Right kidney (tissue), 9 donors: Measurements from ENCODE around the gene KDM3A.

ENCODE experiments used
- DNase-seq: peaks from one replicate; pipeline ENCODE4 v3.0.0-alpha.2; 2016
- long read RNA-seq, 8 donors: transcript quantifications; one replicate each; lab custom pipeline, GENCODE V29; 2026

The KDM3A gene, protein sequence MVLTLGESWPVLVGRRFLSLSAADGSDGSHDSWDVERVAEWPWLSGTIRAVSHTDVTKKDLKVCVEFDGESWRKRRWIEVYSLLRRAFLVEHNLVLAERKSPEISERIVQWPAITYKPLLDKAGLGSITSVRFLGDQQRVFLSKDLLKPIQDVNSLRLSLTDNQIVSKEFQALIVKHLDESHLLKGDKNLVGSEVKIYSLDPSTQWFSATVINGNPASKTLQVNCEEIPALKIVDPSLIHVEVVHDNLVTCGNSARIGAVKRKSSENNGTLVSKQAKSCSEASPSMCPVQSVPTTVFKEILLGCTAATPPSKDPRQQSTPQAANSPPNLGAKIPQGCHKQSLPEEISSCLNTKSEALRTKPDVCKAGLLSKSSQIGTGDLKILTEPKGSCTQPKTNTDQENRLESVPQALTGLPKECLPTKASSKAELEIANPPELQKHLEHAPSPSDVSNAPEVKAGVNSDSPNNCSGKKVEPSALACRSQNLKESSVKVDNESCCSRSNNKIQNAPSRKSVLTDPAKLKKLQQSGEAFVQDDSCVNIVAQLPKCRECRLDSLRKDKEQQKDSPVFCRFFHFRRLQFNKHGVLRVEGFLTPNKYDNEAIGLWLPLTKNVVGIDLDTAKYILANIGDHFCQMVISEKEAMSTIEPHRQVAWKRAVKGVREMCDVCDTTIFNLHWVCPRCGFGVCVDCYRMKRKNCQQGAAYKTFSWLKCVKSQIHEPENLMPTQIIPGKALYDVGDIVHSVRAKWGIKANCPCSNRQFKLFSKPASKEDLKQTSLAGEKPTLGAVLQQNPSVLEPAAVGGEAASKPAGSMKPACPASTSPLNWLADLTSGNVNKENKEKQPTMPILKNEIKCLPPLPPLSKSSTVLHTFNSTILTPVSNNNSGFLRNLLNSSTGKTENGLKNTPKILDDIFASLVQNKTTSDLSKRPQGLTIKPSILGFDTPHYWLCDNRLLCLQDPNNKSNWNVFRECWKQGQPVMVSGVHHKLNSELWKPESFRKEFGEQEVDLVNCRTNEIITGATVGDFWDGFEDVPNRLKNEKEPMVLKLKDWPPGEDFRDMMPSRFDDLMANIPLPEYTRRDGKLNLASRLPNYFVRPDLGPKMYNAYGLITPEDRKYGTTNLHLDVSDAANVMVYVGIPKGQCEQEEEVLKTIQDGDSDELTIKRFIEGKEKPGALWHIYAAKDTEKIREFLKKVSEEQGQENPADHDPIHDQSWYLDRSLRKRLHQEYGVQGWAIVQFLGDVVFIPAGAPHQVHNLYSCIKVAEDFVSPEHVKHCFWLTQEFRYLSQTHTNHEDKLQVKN (N-terminal part only)
- long read RNA-seq, donor 1, full-length matches to known transcripts: 4 of 9 reads
- long read RNA-seq, donor 1, partial matches to known transcripts: 5 of 9 reads
- long read RNA-seq, donor 1, other reads (novel, unspliced or antisense): 0 of 9 reads
- long read RNA-seq, donor 2, full-length matches to known transcripts: 1 of 1 reads
- long read RNA-seq, donor 2, partial matches to known transcripts: 0 of 1 reads
- long read RNA-seq, donor 2, other reads (novel, unspliced or antisense): 0 of 1 reads
- long read RNA-seq, donor 3, full-length matches to known transcripts: 2 of 8 reads
- long read RNA-seq, donor 3, partial matches to known transcripts: 6 of 8 reads
- long read RNA-seq, donor 3, other reads (novel, unspliced or antisense): 0 of 8 reads
- long read RNA-seq, donor 4, full-length matches to known transcripts: 2 of 107 reads
- long read RNA-seq, donor 4, partial matches to known transcripts: 92 of 107 reads
- long read RNA-seq, donor 4, other reads (novel, unspliced or antisense): 13 of 107 reads
- long read RNA-seq, donor 5, full-length matches to known transcripts: 4 of 10 reads
- long read RNA-seq, donor 5, partial matches to known transcripts: 6 of 10 reads
- long read RNA-seq, donor 5, other reads (novel, unspliced or antisense): 0 of 10 reads
- long read RNA-seq, donor 6, full-length matches to known transcripts: 4 of 10 reads
- long read RNA-seq, donor 6, partial matches to known transcripts: 6 of 10 reads
- long read RNA-seq, donor 6, other reads (novel, unspliced or antisense): 0 of 10 reads
- long read RNA-seq, donor 7, partial matches to known transcripts: 11 of 11 reads
- long read RNA-seq, donor 7, other reads (novel, unspliced or antisense): 0 of 11 reads
- long read RNA-seq, donor 8, full-length matches to known transcripts: 4 of 14 reads
- long read RNA-seq, donor 8, partial matches to known transcripts: 10 of 14 reads
- long read RNA-seq, donor 8, other reads (novel, unspliced or antisense): 0 of 14 reads

- DNase-seq: peak; percentile 99
Observed at GRCh38 chr2:86440631-86441391, at the start of gene KDM3A. Gene KDM3A (plus strand): TSS chr2:86441371. CDS start chr2:86442048, 677 bp downstream.

DNA sequence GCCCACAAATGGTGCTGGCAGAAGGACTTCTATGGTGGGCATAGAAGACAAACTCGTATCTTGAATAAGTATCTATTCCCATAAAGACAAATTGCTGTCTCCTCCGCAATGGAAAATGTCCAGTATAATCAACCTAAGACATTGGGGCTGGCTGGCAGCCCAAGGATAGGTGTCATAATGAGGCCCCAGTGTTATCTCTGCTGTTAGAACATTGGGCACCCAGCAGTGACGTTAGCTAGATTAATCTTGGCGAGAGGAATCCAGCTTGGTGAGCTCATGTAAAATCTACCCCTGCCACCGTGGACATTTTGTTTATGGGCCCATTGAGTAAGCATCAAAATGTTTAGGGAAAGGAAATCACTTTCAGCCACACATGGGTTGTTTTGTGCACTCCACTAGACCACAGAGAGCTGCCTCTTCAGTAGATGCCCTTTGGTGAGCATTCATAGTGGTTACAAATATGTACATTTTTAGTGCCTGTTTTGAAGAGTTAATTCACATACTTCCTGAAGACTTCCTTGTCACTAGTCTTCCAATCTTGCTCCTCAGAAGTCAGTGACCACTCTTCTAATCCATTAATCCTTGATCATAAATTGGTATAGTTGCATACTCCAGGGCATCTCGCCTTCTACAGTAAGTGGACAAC, 48.2 kb upstream of the KDM3A start:
- no peak for DNase-seq

GRCh38 chr2:86393521-86394491, 47.4 kb upstream of the KDM3A start:
- DNase-seq: no peak

- DNase-seq: no peak
Observed at GRCh38 chr2:86396291-86396785, 44.8 kb upstream of the KDM3A start.

DNA sequence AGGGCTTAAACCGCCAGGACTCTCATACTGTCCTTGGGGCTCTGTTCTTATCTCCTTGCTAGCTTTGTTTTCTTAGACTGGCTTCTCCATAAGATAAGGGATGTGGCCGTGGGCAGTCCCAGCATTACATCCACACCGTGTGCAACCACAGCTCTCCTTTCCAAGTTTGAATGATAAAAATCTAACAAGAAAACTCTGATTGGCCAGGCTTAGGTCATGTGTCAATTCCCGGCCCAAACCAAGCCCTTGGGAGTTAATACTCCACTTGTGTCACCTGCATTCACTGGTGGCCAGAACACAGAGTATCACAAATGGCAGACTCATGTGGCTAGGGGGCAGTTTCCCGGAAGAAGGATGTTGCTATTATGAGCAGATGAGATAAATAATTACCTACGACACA, 43.2 kb upstream of the KDM3A start:
- DNase-seq: no peak

DNA sequence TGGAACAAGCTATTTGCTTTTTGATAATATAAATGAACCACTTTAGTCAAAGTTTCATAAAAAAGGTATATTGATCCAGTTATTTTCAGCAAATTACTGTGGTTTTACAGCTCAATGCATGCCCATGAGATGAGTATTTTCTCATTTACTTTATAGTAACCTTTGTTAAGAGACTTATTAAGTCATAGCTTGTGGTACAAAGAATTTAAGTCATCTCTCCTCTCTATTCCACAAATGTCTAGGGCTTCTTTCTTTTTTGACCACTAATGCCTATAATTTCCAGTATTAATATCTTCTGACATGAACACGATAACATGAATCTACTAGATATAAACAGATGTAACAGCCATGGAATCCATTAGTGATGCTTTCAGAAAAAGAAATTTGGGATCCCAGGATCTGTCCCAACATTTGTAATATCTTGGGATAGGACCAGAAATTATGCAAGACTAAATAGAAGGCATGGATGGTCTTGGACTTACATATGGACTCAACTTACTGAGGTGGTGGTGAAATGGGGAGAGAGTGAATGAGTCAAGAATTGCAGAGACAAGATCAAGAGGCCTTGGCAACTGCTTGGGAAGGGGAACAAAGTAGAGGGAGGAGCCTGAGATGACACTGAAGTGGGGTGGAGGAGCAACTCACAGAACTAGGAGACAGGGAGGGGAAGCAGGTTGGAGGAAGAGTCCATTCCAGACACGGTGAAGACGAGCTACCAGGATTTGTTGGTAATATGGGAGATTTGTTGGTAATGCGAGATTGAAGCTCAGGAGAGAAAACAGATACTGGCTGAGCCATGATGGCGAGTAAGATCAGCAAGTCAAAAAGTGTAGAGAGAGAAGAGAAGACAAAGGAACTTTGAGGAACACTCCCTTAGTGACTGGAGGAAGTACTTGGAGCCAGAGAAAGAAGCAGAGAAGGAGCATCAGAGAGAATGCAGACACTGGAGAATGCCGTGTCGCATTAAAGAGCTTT, 42.4 kb upstream of the KDM3A start:
- DNase-seq: no peak

DNA sequence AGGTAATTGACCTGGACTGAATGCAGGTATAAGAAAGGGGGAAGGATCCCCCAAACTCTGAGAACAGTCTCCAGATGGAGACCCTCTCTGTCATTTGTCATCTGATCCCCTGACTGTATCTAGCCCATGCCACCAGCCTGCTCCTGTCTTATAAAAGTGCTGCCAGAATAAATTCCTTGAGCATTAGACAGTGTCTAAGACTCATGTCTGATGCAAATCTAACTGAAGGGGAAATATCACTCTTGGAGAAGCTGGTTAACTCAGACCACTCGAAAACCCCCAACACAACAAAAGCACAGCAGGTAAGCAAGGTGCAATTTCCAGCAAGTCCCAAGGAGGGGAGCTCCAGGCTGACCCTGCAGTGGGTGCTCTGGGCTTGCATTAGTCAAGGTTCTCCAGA, 40.9 kb upstream of the KDM3A start:
- no peak for DNase-seq

DNA sequence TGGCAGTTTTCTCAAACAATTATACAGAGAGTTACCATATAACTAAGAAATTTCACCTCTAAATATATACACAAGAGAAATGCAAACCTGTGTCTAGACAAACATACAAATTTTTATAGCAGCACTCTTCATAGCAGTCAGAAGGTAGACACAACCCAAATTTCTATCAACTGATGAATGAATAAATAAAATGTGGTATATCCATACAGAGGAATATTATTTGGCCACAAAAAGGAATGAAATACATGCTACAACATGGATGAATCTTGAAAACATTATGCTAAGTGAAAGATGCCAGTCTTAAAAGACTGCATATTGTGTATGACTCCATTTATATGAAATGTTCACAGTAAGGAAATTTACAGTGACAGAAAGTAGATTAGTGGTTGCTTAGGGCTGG, 30.6 kb upstream of the KDM3A start:
- DNase-seq: no peak

GRCh38 chr2:86411396-86411795, 29.8 kb upstream of the KDM3A start:
- DNase-seq: no peak

- no peak for DNase-seq
Observed at GRCh38 chr2:86412007-86412406, 29.2 kb upstream of the KDM3A start.

- DNase-seq: peak; percentile 33
Observed at GRCh38 chr2:86413296-86414094, 27.7 kb upstream of the KDM3A start.

DNA sequence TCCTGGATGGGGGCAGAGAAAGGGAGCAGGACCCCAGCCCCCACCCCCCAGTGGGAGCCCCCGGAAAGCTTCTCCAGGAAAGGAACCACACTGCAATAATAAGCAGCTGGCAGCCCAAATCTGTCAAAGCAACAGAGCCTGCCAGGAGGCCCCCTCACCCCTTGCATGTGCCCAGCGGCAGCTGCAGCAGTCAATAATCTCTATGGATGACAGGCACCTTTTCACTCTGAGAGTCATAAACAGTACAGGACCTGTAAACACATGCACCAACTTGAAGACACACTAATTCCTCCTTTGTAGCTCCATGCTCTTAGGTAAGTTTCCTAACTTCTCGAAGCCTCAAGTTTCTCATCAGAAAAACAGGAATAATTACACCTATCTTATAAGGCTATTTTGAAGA, 26.2 kb upstream of the KDM3A start:
- DNase-seq: no peak

DNA sequence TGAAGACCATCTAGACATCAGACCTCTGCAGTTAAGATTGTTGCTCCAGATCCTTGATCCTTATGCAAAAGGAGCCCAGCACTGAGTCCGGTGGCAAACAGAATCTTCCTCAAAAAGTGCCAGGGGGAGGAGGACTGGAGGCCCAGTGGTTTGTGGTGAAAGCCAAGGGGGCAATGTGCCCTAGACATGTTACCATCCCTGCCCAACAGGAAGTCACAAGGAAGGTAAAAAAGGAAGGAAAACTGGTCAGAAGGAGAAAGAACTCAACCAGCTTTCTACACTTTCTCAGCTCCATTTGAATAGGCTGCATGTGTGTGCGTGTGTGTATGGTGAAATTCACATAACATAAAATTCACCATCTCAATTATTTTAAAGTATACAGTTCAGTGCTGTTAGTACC, 25.0 kb upstream of the KDM3A start:
- no peak for DNase-seq

DNA sequence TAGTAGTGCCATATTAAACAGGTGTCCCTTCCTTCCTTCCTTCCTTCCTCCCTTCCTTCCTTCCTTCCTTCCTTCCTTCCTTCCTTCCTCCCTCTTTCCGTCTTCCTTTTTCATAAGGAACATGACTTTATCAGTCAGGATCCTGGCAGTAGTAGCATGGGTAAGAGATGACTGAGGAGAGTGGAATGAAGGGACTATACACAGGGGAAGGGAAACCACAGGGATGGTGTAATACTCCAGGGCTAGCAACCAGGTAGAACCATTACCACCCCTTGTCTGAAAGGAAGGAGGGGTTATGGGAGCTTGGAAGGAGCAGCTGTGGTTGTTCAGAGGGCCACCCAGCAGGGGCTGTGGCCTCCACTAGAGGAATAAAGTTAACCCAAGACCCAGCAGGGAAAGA, 23.2 kb upstream of the KDM3A start:
- no peak for DNase-seq

DNA sequence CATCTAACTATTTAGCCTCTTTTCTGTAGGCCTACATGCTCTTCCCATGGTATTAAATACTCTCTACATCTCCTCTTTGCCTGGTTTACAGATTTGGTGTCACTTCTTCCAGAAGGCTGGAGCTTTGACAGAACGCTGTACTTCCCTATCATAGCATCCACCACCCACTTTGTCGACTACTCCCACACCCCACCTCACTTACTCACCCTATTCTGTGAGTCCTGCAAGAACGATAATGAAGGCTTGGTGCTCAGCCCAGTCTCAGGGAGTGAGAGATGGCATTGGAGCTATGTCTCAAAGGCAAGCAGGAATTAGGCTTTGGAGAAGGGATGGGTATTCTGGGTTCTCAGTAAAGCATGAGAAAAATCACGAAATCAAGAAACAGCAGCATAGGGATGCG, 20.3 kb upstream of the KDM3A start:
- no peak for DNase-seq
